Stimulated activated naive CD8-positive, alpha-beta T cell treated with anti-CD3 and anti-CD28 coated beads, Interleukin-15, amount 100 ng/mL, for 72 hours (primary cell): Measurements from ENCODE around the gene RNU6-1.

Experiments used
- ATAC-seq: fragments of 150-1000 bp; cut with Tn5 transposase; 2 replicates; pipeline ENCODE4 v1.10.0; 2021; ENCODE audit warnings: mild to moderate bottlenecking, moderate library complexity
- DNase-seq, 2 donors: peaks; one replicate each; pipeline ENCODE4 v3.0.0; 2021 to 2022
- H3K27ac Mint-ChIP-seq, 2 donors: one replicate each; pipeline ENCODE4 v1.8.0; 2022; ENCODE audit warnings: mild to moderate bottlenecking in 2 of 2, mixed read lengths in 2 of 2, moderate library complexity in 2 of 2
- H3K27me3 Mint-ChIP-seq: one replicate; pipeline ENCODE4 v1.8.0; 2022; ENCODE audit warnings: mixed read lengths
- H3K4me1 Mint-ChIP-seq: one replicate; pipeline ENCODE4 v1.8.0; 2022; ENCODE audit warnings: mild to moderate bottlenecking, mixed read lengths
- H3K4me3 Mint-ChIP-seq, 2 donors: one replicate each; pipeline ENCODE4 v1.8.0; 2022; ENCODE audit warnings: mild to moderate bottlenecking in 2 of 2, mixed read lengths in 2 of 2, moderate library complexity in 1 of 2
- H3K9me3 Mint-ChIP-seq, 2 donors: one replicate each; pipeline ENCODE4 v1.8.0; 2022; ENCODE audit warnings: mixed read lengths in 2 of 2

The RNU6-1 gene

GRCh38 chr15:67839929-67840748, at the start of gene RNU6-1:
TSS of gene RNU6-1 (minus strand) at chr15:67840045.
- peak; percentile 94 for ATAC-seq
- H3K27me3 Mint-ChIP-seq = peaks cover 33% of the 10 kb centered on the region
- DNase-seq = peak; percentile 94 to 96
- peak within 1 kb of the TSS; percentile 93 to 95 for H3K4me3 Mint-ChIP-seq
- H3K27ac Mint-ChIP-seq = peak within 1 kb of the TSS; percentile 98 to 99
- peaks cover 45% of the 10 kb centered on the region for H3K4me1 Mint-ChIP-seq
- no peaks in the 10 kb centered on the region for H3K9me3 Mint-ChIP-seq

DNA sequence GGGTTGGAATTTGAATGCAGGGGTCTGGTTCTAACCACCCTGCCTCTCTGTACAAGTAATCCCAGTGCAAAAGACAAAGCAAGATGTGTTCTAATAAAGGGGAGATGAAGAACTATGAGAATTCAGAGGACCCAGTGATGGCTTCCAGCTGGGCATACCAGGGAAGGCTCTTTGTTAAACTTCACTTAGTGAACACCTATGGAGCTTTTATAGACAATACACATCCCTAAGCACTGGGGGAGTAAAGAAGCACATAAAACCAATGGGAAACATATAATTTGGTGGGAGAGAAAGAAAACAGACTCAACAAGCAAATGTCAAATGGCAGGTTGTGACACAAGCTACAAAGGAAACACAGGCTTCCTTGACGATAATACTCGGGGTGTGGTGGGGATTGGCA, 47.9 kb upstream of the RNU6-1 start:
- ATAC-seq (no peak), DNase-seq (no peak)
- H3K4me3 Mint-ChIP-seq = no peak overlapping the region
- H3K27ac Mint-ChIP-seq = no peak overlapping the region
- peaks cover 19 to 25% of the 10 kb centered on the region in 2 donors for H3K9me3 Mint-ChIP-seq
- H3K4me1 Mint-ChIP-seq = peaks cover 8% of the 10 kb centered on the region
- peaks cover 34% of the 10 kb centered on the region for H3K27me3 Mint-ChIP-seq

GRCh38 chr15:67885861-67886260, 46.0 kb upstream of the RNU6-1 start:
- Mint-ChIP-seq H3K4me3 (no peak overlapping the region), H3K9me3 (peaks cover 19 to 25% of the 10 kb centered on the region in 2 donors)

GRCh38 chr15:67885175-67885523, 45.3 kb upstream of the RNU6-1 start:
- H3K27me3 Mint-ChIP-seq = peaks cover 34% of the 10 kb centered on the region
- ATAC-seq (no peak), DNase-seq (no peak)
- peaks cover 19% of the 10 kb centered on the region for H3K4me1 Mint-ChIP-seq
- peak overlapping the region; percentile 77 to 79 for H3K4me3 Mint-ChIP-seq
- H3K9me3 Mint-ChIP-seq = peaks cover 17 to 19% of the 10 kb centered on the region in 2 donors
- no peak overlapping the region for H3K27ac Mint-ChIP-seq

More at GRCh38 chr15:67885861-67886260, 46.0 kb upstream of the RNU6-1 start:
- peaks cover 19% of the 10 kb centered on the region for H3K4me1 Mint-ChIP-seq
- ATAC-seq (no peak), DNase-seq (no peak)
- H3K27me3 Mint-ChIP-seq = peaks cover 34% of the 10 kb centered on the region
- H3K27ac Mint-ChIP-seq = no peak overlapping the region

GRCh38 chr15:67884514-67885174, 44.8 kb upstream of the RNU6-1 start:
- Mint-ChIP-seq H3K4me1 (peaks cover 17% of the 10 kb centered on the region), H3K27ac (peak overlapping the region; percentile 28 to 63), H3K9me3 (peaks cover 11 to 14% of the 10 kb centered on the region in 2 donors), H3K27me3 (peaks cover 34% of the 10 kb centered on the region), H3K4me3 (peak overlapping the region; percentile 77 to 79)
- peak; percentile 89 for ATAC-seq
- peak; percentile 29 to 40 for DNase-seq

- ATAC-seq (no peak), DNase-seq (no peak)
- peak overlapping the region in 1 of 2 donors; percentile 79 for H3K4me3 Mint-ChIP-seq
- no peak overlapping the region for H3K27ac Mint-ChIP-seq
- H3K9me3 Mint-ChIP-seq = peaks cover 6 to 8% of the 10 kb centered on the region in 2 donors
- peaks cover 13% of the 10 kb centered on the region for H3K4me1 Mint-ChIP-seq
- peaks cover 33% of the 10 kb centered on the region for H3K27me3 Mint-ChIP-seq
Observed at GRCh38 chr15:67884009-67884408, 44.2 kb upstream of the RNU6-1 start.

- Mint-ChIP-seq H3K27me3 (peaks cover 27% of the 10 kb centered on the region), H3K9me3 (peaks cover under 1 to 2% of the 10 kb centered on the region in 2 donors), H3K4me1 (peaks cover 13% of the 10 kb centered on the region), H3K4me3 (no peak overlapping the region), H3K27ac (no peak overlapping the region)
- ATAC-seq (no peak), DNase-seq (no peak)
Observed at GRCh38 chr15:67883234-67883773, 43.5 kb upstream of the RNU6-1 start.

DNA sequence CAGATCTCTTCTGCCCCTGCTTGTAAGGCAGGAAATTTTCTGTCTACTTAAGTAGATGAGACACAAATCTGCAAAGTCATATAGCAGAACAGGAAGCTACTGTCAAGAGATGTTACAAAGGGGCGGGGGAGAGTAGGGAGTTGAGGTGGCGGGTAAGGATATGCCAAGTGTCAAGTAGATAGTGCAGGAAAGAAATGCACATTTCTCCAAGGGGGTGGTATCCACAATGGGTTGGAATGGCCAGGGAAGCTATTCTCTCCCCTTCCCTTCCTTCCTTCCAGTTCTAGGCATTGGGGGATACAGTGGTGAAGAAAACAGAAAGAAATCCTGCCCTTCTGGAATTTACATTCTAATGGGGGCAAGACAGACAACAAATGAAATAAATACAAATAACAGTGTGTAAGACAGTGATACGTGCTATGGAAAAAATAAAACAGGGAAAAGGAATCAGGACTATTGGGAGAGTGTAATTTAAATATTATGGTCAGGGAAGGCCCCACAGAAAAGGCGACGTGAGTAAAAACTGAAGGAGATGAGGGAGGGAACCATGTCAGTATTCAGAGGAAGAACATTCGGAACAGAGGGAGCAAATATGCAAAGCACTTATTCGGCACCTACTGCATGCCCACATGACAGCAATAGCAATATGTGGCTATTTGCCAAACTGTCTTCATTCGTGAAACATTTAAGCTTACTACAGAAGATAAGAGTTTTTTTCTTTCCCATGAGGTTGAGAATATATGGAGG, 42.8 kb upstream of the RNU6-1 start:
- peaks cover 13% of the 10 kb centered on the region for H3K4me1 Mint-ChIP-seq
- no peak overlapping the region for H3K4me3 Mint-ChIP-seq
- no peak for DNase-seq
- ATAC-seq = peak; percentile 55
- H3K27me3 Mint-ChIP-seq = peaks cover 21% of the 10 kb centered on the region
- H3K27ac Mint-ChIP-seq = no peak overlapping the region
- H3K9me3 Mint-ChIP-seq = no peaks in the 10 kb centered on the region

DNA sequence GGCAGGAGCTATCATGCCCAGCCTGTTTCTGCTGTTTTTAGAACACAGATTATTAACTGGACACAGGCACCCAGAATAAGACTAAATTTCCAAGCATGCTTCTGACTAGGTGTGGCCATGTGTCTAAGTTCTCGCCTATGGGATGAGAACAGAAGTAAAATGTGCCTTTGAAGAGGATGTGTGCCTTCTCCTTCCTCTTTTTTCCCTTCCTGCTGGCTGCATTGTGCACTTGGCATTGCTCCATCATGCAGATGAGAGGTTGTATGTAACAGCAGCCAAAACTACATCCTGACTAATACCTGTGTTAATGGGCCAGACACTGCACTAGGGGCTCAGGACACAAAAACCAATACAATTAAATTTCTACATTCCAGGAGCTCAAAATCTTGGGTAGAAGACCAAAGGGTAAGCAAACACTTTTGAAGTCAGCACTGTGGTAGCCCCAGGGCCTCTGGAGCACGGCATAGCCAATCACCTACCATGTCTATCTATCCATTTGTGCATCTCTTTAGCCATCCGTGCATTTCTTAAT, 40.9 kb upstream of the RNU6-1 start:
- Mint-ChIP-seq H3K4me1 (peaks cover 13% of the 10 kb centered on the region), H3K9me3 (no peaks in the 10 kb centered on the region), H3K27me3 (peaks cover 18% of the 10 kb centered on the region), H3K4me3 (no peak overlapping the region), H3K27ac (no peak overlapping the region)
- ATAC-seq (no peak), DNase-seq (no peak)

GRCh38 chr15:67879440-67880129, 39.7 kb upstream of the RNU6-1 start:
- DNase-seq (no peak), ATAC-seq (no peak)
- H3K27ac Mint-ChIP-seq = no peak overlapping the region
- peaks cover 14% of the 10 kb centered on the region for H3K27me3 Mint-ChIP-seq
- peaks cover 13% of the 10 kb centered on the region for H3K4me1 Mint-ChIP-seq
- H3K4me3 Mint-ChIP-seq = no peak overlapping the region
- no peaks in the 10 kb centered on the region for H3K9me3 Mint-ChIP-seq

GRCh38 chr15:67878712-67879206, 38.9 kb upstream of the RNU6-1 start:
- Mint-ChIP-seq H3K27me3 (peaks cover 22% of the 10 kb centered on the region), H3K4me3 (no peak overlapping the region), H3K4me1 (peaks cover 13% of the 10 kb centered on the region), H3K9me3 (peaks cover 4 to 6% of the 10 kb centered on the region in 2 donors), H3K27ac (no peak overlapping the region)
- ATAC-seq = no peak
- no peak for DNase-seq

DNA sequence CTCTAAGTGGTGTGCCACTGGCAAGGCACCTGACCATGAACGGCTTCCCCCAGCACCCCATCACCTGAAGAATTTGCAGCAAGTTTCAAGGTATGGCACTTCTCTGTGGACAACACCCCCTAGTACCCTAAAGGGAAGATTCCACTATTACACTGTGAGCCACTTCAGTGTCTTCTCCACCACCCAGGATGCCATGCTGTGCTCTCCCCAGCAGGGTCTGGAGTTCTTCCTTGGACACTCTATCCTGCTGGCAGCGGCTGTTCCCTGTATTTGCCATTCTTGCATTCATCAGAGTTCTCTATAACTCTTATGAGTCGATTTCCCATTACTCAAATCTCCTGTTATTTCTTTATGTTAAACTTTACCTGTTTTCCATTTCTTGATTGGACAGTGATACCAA, 33.9 kb upstream of the RNU6-1 start:
- H3K9me3 Mint-ChIP-seq = peaks cover 15 to 21% of the 10 kb centered on the region in 2 donors
- H3K27ac Mint-ChIP-seq = no peak overlapping the region
- H3K27me3 Mint-ChIP-seq = peaks cover 31% of the 10 kb centered on the region
- H3K4me1 Mint-ChIP-seq = peaks cover 7% of the 10 kb centered on the region
- no peak for ATAC-seq
- DNase-seq = no peak
- no peak overlapping the region for H3K4me3 Mint-ChIP-seq

DNA sequence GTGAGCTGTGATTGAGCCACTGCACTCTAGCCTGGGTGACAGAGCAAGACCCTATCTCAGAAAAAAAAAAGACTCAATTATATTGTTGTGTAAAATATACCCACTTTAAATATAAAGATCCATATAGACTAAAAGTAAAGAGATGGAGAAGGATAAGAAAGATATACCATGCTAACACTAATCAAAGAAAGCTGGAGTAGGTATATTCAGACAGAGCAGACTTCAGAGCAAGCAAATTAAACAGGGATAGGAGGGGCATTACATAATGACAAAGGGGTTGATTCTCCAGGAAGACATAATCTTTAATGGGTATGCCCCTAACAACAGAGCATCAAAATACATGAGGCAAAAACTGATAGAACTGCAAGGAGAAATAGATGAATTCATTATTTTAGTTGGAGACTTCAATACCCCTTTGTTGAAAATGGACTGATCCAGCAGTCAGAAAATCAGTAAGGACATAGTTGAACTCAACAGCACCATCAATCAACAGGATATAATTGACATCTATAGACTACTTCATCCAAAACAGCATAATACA, 31.1 kb upstream of the RNU6-1 start:
- H3K4me1 Mint-ChIP-seq = peaks cover 7% of the 10 kb centered on the region
- ATAC-seq (no peak), DNase-seq (no peak)
- peak overlapping the region in 1 of 2 donors; percentile 55 for H3K27ac Mint-ChIP-seq
- H3K9me3 Mint-ChIP-seq = peaks cover 15 to 21% of the 10 kb centered on the region in 2 donors
- no peak overlapping the region for H3K4me3 Mint-ChIP-seq
- H3K27me3 Mint-ChIP-seq = peaks cover 35% of the 10 kb centered on the region

DNA sequence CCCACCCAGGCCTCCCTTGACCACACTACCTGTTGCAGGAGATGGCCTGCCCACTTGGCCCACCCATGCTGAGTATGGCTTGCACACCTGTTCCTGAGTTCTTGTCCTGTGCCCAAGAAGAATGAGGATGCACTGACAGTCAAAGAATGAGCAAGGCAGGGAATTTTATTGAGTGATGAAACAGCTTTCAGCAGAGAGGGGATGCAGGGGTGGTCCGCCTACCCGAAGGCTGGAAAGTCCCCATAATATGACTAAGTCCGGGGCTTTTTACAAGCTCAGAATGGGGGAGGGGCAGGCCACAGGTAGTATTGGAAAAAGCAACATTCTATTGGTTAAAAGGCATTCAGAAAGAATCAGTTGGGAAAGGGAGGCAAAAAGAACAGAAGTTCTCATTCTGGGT, 29.9 kb upstream of the RNU6-1 start:
- no peak for ATAC-seq
- Mint-ChIP-seq H3K27me3 (peaks cover 39% of the 10 kb centered on the region), H3K27ac (no peak overlapping the region), H3K4me3 (no peak overlapping the region), H3K9me3 (peaks cover 15 to 21% of the 10 kb centered on the region in 2 donors), H3K4me1 (peaks cover 7% of the 10 kb centered on the region)
- DNase-seq = no peak
